ENCODE results near the gene SWI5. TPM values are rescaled to one million over a fixed set of nuclear protein-coding genes. Genes with fewer than 3 reads are reported as not detected.

The SWI5 gene
- total RNA-seq, 4 donors from 2014 or later: 25.6 to 28.6 (median 26.9) TPM

GRCh38 chr9:128247226-128247803, 28.8 kb upstream of the SWI5 start:
- no peak for TF ChIP-seq CTCF (IDR thresholded peaks at IDR 0.05; ENCODE audit: low read depth)

- TF ChIP-seq CTCF (IDR thresholded peaks at IDR 0.05; ENCODE audit: low read depth): no peak
Observed at GRCh38 chr9:128249558-128249907, 26.5 kb upstream of the SWI5 start.

- no peak for TF ChIP-seq CTCF (IDR thresholded peaks at IDR 0.05; ENCODE audit: low read depth)
Observed at GRCh38 chr9:128249908-128250838, 25.9 kb upstream of the SWI5 start.

DNA sequence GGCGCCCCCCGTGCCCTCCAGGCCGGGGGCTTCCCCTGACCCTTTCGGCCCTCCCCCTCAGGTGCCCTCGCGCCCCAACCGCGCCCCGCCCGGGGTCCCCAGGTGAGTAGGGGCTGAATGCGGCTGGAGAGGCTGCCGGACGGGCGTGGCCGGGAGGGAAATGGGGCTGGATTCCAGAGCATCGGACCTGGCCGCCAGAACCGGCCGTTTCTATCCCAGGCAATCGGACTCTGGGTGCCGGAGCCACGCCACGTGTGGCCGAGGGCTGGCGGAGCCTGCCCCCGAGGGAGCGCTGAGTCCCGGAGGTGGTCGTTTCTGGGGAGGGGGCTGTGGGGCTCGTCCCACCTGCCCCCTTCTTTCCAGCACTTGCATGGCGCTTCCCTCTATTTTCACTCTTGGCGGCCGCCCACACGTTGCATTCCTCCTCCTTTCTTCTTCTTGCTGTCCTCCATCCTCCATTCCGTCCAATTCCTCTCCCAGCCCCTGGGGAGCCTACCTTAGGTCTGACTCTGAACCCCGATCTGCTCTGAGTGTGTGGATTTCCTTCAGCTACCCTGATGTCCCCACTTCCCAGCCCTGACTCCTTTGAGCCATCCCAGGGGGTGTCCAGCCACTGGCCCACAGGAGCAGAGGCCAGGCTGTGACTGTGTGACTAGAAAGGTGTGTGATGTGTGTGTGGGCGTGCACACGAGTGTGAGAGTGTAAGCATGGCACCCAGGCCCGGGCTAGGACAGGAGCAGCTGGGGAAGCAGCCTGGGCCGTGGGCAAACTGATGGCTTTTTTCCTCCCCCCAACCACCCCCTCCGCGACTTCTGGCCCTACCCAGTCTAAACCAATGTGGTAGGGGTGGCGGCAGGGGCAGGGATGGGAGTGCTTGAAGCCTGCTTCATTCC, 25.0 kb upstream of the SWI5 start:
- no peak for TF ChIP-seq CTCF (IDR thresholded peaks at IDR 0.05; ENCODE audit: low read depth)

- TF ChIP-seq CTCF (IDR thresholded peaks at IDR 0.05; ENCODE audit: low read depth): no peak
Observed at GRCh38 chr9:128251732-128252100, 24.4 kb upstream of the SWI5 start.

GRCh38 chr9:128252317-128253139, 23.5 kb upstream of the SWI5 start:
- TF ChIP-seq CTCF (IDR thresholded peaks at IDR 0.05; ENCODE audit: low read depth): no peak
